ENCODE measurements around the gene ASB5. TPM values are rescaled to one million over a fixed set of nuclear protein-coding genes. Genes with fewer than 3 reads are reported as not detected.
"Not testable (repeated sequence)": the region's sequence is repeated elsewhere in the genome, so short reads cannot be mapped to it uniquely, and the experiment has no call there.

Gene ASB5
- total RNA-seq, 6 experiments from 2014 or later: 0.19 to 0.23 TPM; not detected in 4

DNA sequence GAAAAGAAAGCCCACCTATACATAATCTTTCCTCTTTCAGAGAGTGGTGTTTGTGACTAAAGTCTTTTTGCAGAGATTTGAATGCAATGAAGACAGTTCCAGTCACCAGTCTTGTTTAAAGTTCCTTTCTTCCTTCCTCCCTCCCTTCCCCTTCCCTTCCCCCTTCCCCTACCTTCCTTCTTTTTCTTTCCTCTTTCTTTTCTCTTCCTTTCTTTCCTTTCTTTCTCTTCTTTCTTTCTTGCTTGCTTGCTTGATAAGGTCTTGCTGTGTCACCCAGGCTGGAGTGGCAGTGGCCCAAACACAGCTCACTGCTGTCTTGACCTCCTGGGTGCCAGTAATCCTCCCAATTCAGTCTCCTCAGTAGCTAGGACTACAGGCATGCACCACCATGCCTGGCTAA lies 19.0 kb upstream of the ASB5 start:
- ATAC-seq: no peak
- H3K27ac ChIP-seq: no peak overlapping the region
- intact Hi-C loops (cut with DNase I): no loop called here

DNA sequence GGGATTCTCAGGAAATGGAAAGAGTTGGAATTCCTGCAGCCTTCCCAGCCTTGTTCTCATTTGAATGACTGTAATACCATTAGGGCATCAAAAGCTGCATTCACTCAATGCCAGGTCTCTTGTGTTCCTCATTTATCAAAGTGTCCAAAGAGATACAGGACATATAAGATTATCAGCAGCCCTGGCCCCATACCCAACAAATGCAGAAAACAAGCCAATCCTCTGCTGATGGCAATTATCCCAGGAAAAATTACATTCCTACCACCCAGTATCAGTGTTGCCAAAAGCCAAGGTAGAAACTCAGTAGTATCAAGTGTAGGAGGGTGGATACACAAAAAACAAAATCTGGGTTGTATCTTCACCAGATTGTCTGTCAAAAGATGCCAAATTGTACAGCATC lies 18.5 kb upstream of the ASB5 start:
- Histone ChIP-seq H3K4me3 (no peak overlapping the region), H3K27me3 (no peaks in the 10 kb centered on the region), H3K4me1 (no peaks in the 10 kb centered on the region), H3K36me3 (no peaks in the 10 kb centered on the region), H3K27ac (no peak overlapping the region), H3K9me3 (no peaks in the 10 kb centered on the region)
- ATAC-seq (no peak), DNase-seq (no peak)
- intact Hi-C loops (cut with DNase I): no loop called here
- TF ChIP-seq POLR2A (IDR thresholded peaks at IDR 0.05): no peak
- TF ChIP-seq, protein P1, sequence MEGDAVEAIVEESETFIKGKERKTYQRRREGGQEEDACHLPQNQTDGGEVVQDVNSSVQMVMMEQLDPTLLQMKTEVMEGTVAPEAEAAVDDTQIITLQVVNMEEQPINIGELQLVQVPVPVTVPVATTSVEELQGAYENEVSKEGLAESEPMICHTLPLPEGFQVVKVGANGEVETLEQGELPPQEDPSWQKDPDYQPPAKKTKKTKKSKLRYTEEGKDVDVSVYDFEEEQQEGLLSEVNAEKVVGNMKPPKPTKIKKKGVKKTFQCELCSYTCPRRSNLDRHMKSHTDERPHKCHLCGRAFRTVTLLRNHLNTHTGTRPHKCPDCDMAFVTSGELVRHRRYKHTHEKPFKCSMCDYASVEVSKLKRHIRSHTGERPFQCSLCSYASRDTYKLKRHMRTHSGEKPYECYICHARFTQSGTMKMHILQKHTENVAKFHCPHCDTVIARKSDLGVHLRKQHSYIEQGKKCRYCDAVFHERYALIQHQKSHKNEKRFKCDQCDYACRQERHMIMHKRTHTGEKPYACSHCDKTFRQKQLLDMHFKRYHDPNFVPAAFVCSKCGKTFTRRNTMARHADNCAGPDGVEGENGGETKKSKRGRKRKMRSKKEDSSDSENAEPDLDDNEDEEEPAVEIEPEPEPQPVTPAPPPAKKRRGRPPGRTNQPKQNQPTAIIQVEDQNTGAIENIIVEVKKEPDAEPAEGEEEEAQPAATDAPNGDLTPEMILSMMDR (IDR thresholded peaks at IDR 0.05): no peak

More for the DNA sequence above, 19.0 kb upstream of the ASB5 start:
- DNase-seq: no peak
- no peaks in the 10 kb centered on the region for H3K36me3 ChIP-seq
- no peaks in the 10 kb centered on the region for H3K9me3 ChIP-seq
- TF ChIP-seq, protein P1 (IDR thresholded peaks at IDR 0.05): no peak
- TF ChIP-seq POLR2A (IDR thresholded peaks at IDR 0.05): no peak
- no peak overlapping the region for H3K4me3 ChIP-seq
- no peaks in the 10 kb centered on the region for H3K27me3 ChIP-seq
- H3K4me1 ChIP-seq: no peaks in the 10 kb centered on the region

DNA sequence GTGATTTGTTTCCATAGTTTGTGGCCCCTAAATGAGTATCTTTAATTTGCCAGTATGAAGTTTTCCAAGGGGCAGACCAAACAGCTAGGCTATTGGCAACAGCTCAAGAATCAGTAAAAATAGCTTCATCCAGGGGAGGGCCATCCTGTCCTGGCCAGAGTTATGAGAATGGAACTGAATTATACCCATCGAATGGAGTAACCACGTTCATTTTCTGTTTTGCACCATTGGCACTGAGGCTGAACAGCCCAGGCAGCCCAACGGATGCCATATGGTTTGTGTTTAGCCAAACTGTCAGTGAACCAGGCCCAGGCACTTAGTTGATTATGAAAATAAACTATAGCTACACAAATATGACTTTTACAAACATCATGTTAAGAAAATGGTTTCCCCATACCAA lies 17.7 kb upstream of the ASB5 start:
- no peak overlapping the region for H3K4me3 ChIP-seq
- no peaks in the 10 kb centered on the region for H3K36me3 ChIP-seq
- no peaks in the 10 kb centered on the region for H3K9me3 ChIP-seq
- DNase-seq (no peak), ATAC-seq (no peak)
- no peaks in the 10 kb centered on the region for H3K4me1 ChIP-seq
- no peaks in the 10 kb centered on the region for H3K27me3 ChIP-seq
- intact Hi-C loops (cut with DNase I): no loop called here
- no peak for TF ChIP-seq POLR2A (IDR thresholded peaks at IDR 0.05)
- TF ChIP-seq, protein P1 (IDR thresholded peaks at IDR 0.05): no peak
- 52% methylated on average over 3 of the region's 3 CpGs for WGBS (ENCODE audit: insufficient coverage, low coverage, low lambda C conversion rate, missing lambda C conversion rate)
- no peak overlapping the region for H3K27ac ChIP-seq

DNA sequence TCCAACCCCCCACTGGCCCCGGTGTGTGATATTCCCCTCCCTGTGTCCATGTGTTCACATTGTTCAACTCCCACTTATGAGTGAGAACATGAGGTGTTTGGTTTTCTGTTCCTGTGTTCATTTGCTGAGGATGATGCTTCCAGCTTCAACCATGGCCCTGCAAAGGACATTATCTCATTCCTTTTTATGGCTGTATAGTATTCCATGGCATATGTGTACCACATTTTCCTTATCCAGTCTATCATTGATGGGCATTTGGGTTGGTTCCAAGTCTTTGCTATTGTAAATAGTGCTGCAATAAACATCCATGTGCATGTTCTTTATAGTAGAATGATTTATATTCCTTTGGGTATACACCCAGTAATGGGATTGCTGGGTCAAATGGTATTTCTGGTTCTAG lies 10.5 kb upstream of the ASB5 start:
- H3K9me3 ChIP-seq; H3K27ac ChIP-seq; H3K27me3 ChIP-seq; intact Hi-C loops (cut with DNase I); H3K4me1 ChIP-seq; DNase-seq; H3K4me3 ChIP-seq; H3K36me3 ChIP-seq; ATAC-seq: not testable (repeated sequence)
- 78% methylated on average over 1 of the region's 1 CpG for WGBS (ENCODE audit: insufficient coverage, low coverage, low lambda C conversion rate, missing lambda C conversion rate)

DNA sequence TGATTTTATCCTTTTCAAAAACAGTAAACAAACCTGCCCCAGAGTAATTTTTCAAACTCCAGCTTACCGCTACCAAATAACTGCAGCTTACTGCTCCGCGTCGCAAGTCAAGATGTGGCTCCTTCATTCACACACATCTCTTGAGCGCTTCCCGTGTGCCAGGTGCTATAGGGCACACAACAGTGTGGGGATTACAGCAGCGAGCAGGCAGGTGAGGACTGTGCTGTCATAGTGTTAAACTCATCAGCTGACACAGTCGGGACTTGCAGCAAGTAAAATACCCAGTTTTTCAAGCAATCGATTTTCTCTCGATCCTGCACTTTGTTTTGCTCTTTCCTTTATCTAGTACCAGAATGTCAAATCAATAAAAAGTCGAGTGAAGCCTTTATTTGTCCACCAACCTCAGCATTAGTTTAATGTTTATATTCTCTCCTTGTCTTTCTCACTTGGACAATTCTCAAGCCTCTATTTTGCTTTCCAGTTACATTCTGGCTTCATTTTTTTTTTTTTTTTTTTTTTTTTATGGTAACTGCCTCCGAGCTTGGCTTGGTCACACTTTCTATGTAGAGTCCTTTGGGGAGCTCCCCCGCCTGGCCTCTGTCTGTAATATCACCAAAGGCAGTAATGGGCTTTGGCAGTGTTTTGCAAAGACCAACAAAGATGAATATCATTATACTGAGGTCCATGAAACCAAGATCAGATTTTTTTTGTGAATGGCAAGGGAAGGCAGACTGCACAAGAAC lies 8.3 kb upstream of the ASB5 start:
- Histone ChIP-seq H3K4me3 (peak overlapping the region in 2 of 3 donors; percentile 25 to 41), H3K27ac (no peak overlapping the region), H3K4me1 (no peaks in the 10 kb centered on the region), H3K36me3 (no peaks in the 10 kb centered on the region), H3K27me3 (no peaks in the 10 kb centered on the region), H3K9me3 (no peaks in the 10 kb centered on the region)
- 38% methylated on average over 10 of the region's 13 CpGs for WGBS (ENCODE audit: insufficient coverage, low coverage, low lambda C conversion rate, missing lambda C conversion rate)
- TF ChIP-seq POLR2A (IDR thresholded peaks at IDR 0.05): no peak
- TF ChIP-seq, protein P1 (IDR thresholded peaks at IDR 0.05): peak; percentile 16 to 57 (median 48)
- DNase-seq (peak; percentile 55 to 65 (median 64)), ATAC-seq (peak; percentile 97 to 99 (median 98))
- intact Hi-C loops (cut with DNase I): no loop called here
